Left kidney (tissue), 2 donors: ENCODE data around the gene LYZL1. TPM values are rescaled to one million over a fixed set of nuclear protein-coding genes. Genes with fewer than 3 reads are reported as not detected.
"Not testable (repeated sequence)": the region's sequence is repeated elsewhere in the genome, so short reads cannot be mapped to it uniquely, and the experiment has no call there.

Experiments
- DNase-seq: peaks from one replicate; pipeline ENCODE4 v3.0.0-alpha.2; 2013
- polyA plus RNA-seq: library from polyadenylated mRNA; unstranded; fragments of 120-200 nt; gene quantifications from one replicate; pipeline ENCODE4 v1.2.1, GENCODE V29; 2013; ENCODE audit not compliant: insufficient read length

LYZL1 gene
- polyA plus RNA-seq, 1 donor = not detected

- no peak for DNase-seq
Observed at GRCh38 chr10:29263506-29263905, 25.4 kb upstream of the LYZL1 start.

DNA sequence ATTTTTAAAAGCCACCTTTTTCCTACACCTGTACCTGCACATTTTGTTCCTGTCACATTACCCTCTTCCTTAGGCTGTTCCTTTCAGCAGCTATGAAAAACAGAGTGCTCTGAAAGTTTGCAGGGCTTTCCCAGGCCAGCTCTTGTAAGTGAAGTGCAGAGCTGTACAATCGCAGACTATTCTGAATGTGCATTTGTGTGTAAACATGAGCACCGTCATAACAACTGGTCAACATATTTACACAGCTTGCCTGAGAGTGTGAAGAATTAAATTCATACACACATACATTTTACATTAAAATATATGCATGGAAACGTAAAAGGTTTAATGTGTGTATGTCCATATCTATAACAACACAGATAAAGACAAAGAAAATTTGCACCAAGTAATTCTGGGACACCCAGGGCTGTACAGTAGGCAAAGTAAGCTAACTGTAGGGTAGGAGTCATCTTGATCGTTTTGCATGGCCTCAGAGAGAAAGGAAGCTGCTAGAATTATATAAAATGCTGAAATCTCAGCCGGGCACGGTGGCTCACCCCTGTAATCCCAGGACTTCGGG lies 23.6 kb upstream of the LYZL1 start:
- DNase-seq = no peak

DNA sequence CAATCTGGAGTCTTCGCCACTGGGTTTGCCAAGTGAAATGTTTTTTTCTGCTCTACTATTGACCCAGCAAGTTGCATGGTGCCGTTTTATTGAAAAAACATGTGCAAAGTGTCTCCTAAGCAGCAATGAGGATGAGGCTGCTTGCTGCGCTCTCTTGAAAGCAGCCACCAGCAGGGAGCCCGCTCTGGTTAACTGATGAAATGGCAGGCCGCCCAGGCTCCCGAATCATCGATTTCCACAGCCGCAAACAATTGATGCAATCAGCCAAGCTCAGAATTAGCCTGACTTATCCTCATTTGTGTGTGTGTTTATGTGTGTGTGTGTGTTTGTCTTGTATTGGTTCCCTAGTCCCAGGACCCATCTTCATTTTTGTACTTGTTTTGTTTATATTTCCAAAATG lies 22.2 kb upstream of the LYZL1 start:
- DNase-seq = no peak

- no peak for DNase-seq
Observed at GRCh38 chr10:29268011-29268410, 20.9 kb upstream of the LYZL1 start.

- DNase-seq = no peak
Observed at GRCh38 chr10:29269486-29269885, 19.4 kb upstream of the LYZL1 start.

DNA sequence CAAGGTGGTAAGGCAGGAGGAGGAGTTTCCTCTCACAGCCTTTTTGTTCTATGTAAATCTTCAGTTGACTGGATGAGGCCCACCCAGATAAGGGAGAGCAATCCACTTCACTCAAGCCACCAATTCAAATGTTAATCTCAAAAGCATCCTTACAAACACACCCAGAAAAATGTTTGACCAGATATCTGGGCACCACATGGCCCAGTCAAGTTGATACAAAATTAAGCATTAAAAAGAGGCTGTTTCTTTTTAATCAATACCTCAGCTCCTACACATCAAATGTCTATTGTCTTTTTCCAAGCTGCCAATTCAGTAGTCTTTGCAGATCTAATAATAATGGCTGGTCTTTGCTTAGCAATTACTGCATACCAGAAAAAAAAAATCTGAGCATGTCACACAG lies 18.0 kb upstream of the LYZL1 start:
- DNase-seq = no peak

GRCh38 chr10:29271877-29272276 lies 17.0 kb upstream of the LYZL1 start:
- DNase-seq = no peak

DNA sequence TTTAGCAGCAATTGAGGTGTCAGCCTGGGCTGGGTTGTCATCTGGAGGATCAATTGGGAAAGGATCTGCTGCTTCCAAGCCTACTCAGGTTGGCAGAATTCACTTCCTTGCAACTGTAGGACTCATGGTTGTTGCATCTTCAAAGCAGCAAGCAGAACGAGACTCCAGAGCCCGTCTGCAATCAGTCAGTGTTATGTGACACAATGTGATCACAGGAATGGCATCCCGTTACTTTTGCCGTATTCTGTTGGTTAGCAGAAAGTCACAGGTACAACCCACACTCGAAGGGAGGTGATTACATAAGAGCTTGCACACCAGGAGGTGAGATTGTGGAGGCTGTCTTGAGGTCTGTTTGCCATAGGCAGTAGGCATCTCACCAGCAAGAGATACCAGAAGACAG lies 15.4 kb upstream of the LYZL1 start:
- DNase-seq = no peak

DNA sequence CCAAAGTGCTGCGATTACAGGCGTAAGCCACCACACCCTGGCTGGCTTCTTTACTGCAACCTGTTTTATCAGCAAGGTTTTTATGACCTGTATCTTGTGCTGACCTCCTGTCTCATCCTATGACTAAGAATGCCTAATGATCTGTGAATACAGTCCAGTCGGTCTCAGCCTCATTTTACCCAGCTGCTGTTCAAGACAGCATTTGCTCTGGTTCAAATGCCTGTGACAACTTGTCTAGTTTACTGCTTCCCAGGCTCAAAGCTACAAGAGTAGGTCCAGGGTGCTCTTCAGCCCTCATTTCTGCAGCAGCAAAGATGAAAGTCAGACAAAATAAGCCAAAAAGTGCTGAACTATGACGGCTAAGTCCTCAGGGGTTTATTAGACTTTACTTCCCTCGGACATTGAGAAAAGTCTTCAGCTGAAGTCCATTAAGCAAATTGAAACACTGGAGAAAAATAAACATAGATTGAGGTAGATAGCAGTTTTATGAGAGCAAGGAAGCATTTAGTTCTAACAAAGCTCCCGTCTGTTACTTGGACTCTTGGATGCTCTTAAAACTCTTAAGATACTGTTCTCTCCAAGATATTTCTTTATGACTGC lies 12.5 kb upstream of the LYZL1 start:
- DNase-seq = no peak

- no peak for DNase-seq
Observed at GRCh38 chr10:29277296-29277695, 11.6 kb upstream of the LYZL1 start.

DNA sequence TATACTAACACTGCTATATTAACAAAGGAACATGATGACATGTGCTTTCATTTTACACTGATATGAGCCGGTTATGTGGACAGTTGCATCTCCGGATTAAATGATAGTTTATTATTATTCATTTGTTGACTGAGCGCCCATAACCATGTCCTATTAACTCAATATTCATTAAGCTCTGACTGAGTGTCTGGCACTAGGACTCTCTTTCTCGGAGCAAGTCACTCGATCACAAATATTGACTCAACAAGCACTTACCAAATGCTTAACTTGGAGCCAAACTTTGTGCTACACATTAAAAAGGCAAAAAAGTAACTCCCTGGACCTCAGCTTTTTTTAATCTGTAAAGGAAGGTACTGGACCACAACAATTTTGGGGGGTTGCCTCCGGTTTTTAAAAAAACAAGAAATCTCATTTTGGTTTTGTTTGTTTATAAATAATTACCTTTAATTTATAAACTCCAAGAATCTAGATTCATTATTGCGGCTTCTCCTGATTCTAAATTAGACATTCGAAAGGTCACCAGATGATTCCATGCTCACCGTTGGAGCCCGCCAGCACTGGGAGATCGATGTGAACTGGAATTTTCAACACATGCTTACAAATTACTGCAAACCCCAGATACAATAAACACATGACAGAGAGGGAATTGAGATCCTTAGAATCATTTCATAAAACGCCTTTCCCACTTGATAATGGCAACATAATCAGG lies 8.9 kb upstream of the LYZL1 start:
- DNase-seq = no peak

GRCh38 chr10:29280488-29280840 lies 8.4 kb upstream of the LYZL1 start:
- DNase-seq = no peak

DNA sequence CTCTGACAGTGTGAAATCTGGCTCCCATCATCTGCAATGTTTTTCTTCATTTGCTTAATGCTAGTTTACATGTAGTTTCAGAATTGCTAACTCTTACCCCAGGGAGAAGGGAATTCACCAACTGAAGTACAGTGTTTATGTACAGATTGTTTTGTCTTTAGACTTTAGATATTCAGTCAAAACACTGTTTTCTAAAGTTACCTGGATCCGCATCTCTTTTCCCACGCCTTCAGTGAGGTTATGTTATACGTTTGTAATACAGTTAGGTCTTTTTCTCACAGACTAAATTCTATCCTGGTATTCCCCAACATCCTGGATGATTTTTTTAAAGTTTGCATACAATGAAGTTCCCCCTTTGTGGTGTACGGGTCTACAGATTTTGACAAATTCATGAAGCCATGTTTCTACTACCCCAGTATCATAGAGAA lies 3.2 kb upstream of the LYZL1 start:
- DNase-seq = no peak

- no peak for DNase-seq
Observed at GRCh38 chr10:29287635-29288034, 1.2 kb upstream of the LYZL1 start.

- not testable (repeated sequence) for DNase-seq
Observed at GRCh38 chr10:29291561-29291960, 2.7 kb downstream of the LYZL1 start.

DNA sequence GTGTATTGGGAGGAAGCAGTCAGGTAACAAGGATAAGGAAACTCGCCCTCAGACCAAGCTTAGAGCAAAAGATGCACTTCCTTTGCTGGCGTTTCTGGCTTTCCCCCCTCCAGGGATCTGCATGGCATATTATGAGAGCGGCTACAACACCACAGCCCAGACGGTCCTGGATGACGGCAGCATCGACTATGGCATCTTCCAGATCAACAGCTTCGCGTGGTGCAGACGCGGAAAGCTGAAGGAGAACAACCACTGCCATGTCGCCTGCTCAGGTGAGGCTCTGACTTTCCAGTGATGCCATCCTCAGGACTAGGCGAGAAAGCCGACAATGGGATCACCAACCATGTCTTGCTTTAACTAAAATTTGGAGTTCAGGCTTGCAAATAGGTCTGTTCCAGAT lies 3.5 kb downstream of the LYZL1 start:
- DNase-seq = not testable (repeated sequence)

DNA sequence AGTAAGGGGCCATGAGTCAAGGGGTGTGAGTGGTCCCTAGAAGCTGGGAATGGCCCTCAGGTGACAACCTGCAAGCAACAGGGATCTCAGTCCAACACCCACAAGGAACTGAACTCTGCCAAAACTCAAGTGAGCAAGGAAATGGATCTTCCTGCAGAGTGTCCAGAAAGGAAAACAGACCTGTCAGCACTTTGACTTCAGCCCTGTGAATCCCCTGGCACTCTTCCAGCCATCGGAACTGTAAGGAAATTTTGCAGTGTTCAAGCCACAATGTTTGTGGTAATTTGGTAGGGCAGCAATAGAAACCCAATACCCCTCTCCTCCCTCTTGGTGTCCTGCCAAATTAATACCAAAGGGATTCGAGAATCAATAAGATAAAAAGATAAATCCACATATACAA lies 6.9 kb downstream of the LYZL1 start:
- no peak for DNase-seq

DNA sequence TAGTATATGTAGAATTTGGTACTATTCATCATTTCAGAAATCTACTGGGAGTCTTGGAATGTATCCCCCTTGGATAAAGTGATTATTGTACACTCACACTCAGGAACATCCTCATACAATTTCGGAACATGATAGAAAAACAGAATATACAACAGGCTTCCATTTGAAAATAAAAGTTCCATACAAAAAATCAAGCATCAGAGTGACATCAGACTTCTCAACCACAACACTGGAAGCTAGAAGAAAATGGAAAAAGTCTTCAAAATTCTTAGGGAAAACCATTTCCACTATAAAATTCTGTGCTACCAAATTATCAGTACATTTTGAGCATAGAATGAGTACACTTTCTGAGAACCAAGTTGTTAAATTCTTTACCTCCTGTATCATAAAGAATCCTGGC lies 8.8 kb downstream of the LYZL1 start:
- DNase-seq = no peak

DNA sequence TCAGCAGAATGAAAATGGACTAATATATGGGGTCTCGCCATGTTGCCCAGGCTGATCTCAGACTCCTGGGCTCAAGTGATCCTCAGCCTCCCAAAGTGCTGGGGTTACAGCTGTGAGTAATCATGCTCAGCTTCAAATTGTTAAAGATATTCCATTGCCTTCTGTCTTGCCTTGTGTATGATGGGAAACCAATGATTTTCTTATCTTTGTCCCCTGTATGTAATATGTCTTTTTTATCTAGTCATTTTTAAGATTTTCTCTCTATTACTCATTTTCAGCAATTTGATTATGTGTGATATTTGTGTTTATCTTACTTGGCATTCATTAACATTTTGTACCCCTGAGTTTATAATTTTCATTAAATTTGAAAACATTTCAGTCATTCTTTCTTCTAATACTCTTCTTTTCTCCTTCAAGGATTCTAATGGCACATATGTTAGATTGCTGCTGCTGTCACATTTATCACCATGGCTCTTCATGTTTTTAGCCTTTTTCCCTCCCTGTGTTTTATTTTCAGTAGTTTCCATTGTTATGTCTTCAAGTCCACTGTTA lies 12.6 kb downstream of the LYZL1 start:
- DNase-seq = no peak

DNA sequence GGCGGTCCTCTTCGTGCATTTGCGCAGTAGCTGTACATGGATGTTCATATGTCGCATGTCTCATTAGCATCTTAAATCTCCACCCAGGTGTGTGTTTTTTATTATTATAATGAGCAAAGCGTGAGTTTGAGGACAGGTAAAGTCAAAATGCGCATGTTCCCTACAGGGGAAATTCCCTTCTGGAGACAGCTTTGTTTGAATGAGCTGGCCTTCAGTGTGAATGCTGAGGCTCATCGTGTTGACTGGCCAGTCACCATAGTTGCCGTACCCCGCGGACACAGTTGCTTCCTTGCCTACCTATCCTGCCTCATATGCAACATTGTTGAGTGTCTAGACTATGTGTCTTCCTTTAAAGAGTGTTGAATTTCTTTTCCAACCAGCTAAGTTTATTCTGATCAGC lies 13.6 kb downstream of the LYZL1 start:
- DNase-seq = no peak

DNA sequence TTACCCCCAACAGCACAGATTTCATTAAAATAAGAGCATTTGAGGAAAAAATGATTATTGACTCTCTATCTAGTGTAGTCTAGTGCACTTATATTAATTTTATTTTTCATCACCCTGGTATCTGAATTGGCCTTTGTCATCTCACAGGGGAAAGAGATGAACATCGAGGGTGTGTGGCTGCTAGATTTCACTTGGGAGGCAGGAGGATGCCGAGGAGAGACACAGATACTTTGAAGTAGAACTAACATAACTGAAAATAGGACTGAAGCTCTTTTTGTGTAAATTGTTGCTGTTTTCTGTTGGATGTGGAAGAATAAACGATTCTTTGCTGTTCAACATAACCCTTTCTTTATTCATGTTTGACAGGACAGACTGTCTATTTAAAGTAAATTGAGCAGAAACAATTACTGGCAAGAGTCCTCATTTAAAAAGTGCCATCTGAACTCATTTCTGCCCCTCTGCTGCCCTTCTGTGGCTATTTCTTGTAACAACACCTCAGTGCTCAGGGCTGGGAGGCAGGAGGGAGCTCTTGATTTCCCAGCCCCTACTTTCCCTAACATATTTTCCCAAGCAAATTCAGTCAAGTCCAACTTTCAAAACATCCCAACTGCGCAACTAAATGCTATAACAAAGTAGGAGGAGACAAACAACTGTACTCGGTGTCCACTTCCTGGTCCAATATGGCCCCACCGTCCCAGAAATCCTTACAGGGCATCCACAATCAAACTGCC lies 15.6 kb downstream of the LYZL1 start:
- peak; percentile 85 for DNase-seq

DNA sequence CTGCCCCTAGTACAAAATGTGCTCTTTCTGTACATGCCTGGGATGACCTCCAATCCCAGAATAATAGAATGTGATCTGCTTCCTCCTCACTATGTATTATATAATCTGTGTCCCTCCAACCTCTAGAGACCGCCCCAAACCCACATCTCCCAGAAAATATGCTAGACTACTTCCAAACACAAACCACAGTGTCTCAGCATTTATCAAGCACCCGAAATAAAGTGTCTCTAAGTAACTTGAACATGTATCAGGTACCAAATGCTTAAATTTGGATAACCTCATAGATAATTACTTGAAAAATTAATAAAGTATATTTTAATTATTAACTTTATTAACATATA lies 16.1 kb downstream of the LYZL1 start:
- DNase-seq = no peak

DNA sequence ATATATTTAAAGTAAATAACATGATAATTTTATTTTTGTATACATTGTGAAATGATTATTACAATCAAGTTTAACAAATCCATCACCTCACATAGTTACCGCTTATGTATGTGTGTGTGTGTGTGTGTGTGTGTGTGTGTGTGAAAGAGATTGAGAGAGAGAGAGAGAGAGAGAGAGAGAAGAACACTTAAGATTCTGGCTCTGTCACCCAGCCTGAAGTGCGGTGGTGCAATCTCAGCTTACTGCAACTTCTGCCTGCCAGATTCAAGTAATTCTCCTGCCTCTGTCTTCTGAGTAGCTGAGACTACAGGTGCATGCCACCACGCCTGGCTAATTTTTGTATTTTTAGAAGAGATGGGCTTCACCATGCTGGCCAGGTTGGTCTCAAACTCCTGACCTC lies 17.8 kb downstream of the LYZL1 start:
- no peak for DNase-seq
